ENCODE data around the gene VWF.

VWF gene

DNA sequence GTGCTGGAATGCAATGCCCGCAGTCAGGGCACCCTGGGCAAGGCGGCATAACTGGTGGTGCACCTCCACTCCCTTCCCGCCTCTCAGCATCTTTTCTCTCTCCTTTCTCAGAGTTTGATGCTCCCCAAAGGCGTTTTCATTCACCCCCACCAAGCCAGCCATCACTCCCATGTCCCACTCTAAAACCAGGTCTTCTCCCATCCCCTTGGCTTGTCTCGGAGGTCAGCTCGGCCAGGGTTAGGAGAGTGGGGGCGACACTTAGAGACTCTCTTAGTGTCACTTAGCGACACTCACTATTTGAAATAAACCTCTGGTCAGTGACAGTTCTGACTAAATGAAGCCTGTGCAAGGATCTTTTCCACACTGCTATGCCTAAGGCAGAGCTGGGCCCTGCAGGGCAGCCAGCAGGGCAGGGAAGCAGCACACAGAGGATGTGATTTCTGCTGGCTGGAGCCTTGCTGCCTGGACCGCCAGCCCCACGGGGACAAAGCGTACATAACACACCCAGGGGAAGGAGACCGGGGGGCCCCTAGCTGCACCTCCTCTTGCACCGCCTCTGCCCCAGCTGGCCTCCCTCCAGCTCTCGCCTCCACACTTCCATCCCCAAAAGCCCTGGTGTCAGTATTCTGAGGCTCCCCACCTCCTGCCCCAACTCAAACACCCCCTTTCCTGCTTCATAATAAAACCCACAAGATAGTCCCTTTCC lies 64.5 kb downstream of the VWF start:
- no peak for DNase-seq (ENCODE audit: low read depth, low spot score)

DNA sequence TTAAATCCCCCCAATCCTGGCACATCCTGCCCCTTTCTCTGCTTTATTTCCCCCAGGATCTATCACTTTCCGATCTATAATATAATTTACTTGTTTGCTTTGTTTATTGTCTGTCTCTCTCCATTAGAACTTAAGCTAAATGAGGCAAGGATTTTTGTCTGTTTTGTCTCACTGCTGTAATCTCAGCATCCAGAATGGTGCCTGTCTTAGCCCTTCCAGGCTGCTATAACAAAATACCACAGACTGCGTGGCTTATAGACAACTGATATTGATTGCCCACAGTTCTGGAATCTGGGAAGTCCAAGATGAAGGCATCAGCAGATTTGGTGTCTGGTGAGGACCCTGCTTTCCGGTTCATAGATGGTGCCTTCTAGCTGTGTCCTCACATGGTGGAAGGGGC lies 65.2 kb downstream of the VWF start:
- DNase-seq (ENCODE audit: low read depth, low spot score), result no peak

DNA sequence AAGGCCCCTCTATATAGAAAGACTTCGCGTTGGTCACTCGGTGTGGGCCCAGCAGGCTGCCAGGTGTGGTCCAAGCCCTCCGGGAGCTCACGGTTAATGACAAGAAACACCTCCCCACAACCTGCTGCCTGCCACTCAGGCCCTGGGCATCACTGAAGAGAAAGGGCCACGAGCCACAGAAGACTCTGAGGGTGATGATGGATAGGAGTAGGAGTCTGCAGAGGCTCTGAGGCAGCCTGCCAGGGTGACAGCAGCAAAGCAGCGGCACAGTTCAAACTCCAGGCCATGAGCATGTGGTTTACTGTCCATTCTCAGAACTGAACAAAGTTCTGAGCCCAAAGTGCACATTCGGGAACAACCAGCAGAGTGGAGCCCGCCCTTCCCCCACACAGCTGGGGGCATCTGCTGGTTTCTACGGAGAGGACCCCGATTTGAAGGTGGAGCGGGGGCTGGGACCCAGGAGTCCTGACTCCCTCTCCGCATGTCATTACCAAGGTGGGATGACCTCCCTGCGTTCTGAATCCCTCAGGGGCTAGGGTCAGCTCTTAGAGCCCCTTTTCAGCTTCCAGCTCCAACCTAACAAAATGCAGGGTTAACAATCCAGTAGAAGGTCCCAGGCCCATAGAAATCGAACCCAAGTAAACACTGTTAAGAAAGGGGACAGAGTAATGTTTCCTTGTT lies 65.8 kb downstream of the VWF start:
- DNase-seq (ENCODE audit: low read depth, low spot score), result no peak

DNA sequence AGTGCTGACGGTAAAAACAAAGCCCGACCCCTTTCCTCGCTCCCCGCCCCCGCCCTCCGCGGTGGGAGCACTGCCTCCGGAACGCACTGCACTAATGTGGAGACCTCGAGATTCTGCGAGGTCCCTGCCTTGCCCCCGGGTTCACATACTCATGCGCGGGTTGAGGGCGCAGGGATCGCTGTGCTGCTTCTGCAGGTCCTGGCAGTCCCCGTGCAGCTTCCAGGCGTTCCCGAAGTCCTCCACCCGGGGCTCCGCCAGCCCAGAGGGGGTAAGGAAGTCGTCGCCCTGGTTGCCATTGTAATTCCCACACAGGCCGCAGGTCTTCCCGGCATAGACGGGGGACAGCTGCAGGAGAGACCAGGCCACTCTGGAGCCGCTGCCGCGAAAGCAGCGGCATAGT lies 66.8 kb downstream of the VWF start:
- DNase-seq (ENCODE audit: low read depth, low spot score), result no peak

DNA sequence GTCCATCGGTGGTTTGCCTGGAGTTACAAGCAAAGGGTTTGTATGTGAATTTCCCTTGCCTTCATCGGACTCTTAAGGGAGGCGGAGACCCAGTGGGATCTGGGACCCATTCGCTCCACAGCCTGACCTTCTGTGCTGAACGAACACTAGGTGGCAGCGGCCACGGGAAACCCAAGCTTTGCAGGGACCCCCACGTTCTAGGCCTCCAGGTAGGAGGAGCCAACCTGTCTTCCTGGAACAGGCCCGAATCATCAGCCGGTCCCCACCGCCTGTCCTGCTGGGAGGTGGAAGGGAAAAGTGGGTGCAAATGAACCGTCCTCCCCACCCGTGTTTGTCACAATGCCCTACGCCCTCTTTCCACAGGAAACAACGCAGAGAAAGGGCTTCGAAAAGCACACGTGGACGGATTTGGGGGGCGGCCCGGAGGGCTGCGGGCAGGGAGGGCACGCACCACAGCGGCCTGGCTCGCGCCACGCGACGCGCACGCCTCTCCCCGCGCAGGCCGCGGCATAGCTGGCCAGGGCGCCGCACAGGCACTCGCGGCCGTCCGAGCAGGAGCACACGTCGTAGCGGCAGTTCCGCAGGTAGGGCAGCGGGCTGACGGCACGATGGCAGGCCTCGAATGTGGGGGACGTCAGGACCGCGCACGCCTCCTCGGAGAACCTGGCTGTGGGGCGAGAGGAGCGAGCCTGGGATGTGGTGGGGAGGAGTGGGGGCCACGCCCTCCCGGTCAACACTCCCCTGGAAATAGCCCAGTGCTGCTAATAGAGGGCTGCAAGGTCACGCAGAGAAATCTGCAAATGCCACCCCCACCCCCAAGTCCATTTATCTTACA lies 67.8 kb downstream of the VWF start:
- no peak for DNase-seq (ENCODE audit: low read depth, low spot score)

DNA sequence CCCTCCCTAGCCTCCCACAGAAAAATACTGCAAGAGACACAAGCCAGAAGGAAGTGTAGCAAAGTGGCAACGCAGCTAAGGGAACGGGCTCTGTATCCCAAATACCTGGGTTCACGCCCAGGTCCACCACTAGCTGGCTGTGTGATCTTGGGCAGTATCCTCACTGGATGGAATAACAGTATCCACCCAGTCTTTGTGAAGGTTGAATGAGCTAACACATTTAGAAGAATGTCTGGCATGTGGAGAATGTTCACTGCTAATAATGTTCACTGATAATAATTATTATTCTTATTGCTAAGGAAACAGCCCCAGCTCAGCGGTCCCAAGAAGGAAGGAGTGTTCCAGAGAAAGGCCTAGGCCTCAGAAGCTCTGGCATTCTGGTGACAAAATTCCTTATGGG lies 70.9 kb downstream of the VWF start:
- no peak for DNase-seq (ENCODE audit: low read depth, low spot score)

DNA sequence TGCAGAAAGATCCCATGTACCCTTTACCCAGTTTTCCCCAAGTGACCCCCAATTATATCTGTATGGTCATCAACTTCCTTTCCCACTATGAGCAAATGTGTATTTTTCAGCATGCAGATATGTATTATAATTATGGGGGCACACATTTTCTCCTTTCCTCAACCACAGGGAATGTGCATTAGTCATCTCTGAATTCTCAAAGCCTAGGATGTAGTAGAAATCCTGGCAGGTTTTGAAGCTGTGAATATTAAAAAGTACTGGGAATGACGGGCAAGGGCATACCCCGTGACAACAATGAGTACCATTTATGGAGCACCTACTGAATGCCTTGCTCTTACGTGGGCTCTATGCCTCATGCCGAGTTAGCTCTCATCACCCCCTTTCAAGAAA lies 71.5 kb downstream of the VWF start:
- DNase-seq (ENCODE audit: low read depth, low spot score), result no peak

DNA sequence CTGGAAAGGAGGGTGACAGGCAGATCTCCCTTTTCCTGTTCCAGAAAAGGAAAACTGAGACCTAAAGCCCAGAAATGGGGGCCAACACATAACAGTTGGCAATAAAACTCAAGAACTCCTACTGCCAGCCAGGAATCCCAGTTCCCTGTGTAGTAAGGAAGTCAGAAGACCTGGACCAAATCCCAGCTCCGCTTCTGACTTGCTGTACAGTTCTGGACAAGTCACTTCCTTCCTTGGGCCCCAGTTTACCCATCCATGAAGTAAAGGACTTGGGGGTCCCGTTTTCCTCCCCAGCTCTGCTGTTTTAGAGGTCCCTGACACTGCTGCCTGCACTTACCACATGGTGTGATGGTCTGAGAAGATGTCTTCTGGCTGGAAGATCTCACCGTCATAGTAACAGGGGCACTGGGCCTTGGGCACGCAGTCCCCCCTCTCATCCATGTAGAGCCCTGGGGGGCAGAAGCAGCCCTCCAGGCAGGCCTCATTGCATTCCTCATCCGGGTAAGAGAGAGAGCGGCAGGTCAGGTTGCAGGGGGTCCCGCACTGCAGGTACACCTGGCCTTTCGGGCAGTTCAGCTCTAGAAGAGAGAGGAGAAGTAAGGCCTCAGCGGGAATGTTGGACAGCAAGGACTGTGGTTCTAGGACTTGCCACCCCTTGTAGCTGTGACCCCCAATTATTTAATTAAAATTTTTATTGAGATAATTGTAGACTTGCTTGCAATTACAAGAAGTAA lies 72.1 kb downstream of the VWF start:
- no peak for DNase-seq (ENCODE audit: low read depth, low spot score)

DNA sequence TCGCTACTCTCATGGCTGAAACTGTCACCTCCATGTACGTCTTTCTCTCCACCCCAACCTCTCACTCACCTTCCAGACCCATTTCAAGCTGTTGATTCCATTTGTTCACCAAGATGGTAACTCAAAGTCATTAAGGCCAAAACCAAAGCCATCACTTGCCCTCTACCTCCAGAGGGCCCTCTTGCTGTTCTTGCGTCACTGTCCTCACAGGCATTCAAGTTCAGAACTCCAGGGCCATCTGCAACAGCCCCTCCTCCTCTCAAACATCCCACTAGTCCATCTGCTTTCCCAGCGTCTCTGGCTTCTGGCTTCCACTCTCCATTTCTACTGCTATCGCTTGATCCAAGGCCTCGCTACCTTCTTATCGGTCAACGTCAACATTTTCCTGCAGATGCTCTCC lies 74.5 kb downstream of the VWF start:
- DNase-seq (ENCODE audit: low read depth, low spot score), result no peak

DNA sequence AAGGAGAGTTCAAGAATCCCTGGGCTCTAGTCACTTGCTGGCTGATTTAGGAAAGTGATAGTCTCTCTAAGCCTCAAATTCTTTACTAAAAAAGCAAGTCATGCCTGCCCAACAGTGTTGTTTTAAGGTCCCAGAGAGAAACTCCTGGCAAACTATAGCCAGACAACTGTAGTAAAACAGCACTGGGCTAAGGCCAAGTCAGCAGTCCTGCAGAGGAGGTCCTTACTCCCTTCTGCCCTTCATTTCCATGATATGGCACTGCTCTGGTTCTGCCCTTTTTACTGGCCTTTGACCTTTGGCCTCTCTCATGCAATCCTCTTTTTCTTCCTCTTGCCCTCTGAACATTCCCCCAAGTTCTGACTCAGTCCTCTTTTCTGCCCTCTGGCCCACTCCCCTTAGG lies 74.9 kb downstream of the VWF start:
- DNase-seq (ENCODE audit: low read depth, low spot score), result no peak

DNA sequence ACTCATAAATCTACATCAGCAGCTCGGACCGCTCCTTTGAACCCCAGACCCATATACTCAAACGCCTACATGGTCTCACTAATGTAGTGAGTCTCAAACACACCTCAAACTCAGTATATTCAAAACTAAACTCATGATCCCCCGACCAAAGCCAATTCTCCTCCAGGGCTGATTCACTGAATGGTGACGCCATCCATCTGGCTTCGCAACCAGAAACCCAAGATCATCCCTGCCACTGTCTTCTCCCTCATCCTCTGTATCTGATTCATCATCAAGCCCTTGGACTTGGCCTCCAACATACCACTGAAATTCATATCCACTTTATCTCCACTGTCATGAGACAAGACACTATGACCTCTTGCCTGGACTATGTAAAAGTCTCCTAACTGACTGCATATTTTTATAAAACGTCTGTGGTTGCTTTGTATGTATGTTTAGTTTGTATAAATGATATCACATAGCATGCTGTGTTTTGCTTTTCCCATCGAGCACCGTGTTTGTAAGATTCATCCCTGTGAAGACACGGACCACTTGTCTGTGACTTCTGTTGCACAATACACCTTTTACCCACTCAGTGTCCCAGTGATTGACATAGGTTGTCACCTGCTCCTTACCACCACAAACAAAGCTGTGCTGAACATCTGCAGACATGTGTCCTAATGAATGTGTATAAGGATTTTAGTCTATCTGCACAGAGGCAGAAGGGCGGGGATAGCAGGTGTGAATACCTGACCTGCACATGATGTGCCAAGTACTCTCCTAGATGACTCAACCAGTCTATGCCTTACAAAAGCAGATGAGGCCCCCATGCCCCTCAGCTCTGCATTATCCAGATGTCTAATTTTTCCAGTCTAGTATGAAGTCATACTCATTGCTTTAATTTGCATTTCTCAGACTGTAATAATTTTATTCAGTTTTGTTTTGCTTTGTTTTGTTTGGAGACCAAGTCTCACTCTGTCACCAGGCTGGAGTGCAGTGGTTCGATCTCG lies 76.9 kb downstream of the VWF start:
- DNase-seq (ENCODE audit: low read depth, low spot score), result no peak

DNA sequence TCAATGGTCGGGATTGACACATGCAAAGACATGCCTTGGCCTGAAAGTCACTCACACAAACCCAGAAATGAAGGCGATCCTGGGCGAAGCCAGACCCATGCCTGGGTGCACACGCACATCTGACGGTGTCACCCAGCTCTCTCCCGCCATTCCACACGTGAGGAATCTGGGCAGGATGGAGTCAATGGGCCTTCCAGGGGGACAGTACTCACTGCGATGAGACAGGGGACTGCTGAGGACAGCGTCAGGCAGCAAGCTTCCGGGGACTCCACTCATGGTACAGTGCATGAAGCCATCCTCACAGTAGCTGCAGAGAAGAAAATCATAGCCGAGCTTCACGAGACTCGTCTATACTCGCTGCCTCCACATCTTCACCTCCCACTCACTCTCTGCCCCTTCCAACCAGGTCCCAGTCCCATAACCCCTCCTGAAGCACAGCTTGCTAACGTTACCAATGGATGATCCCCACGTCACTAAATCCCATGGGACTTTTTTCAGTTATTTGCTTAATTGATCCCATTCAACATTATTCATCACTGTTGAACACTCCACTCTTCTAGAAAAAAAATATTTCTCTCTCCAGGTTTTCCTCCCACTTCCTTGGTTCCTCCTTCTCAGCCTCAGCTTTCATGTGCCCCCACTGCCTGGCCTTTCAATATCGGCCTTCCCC lies 77.8 kb downstream of the VWF start:
- DNase-seq (ENCODE audit: low read depth, low spot score), result no peak

DNA sequence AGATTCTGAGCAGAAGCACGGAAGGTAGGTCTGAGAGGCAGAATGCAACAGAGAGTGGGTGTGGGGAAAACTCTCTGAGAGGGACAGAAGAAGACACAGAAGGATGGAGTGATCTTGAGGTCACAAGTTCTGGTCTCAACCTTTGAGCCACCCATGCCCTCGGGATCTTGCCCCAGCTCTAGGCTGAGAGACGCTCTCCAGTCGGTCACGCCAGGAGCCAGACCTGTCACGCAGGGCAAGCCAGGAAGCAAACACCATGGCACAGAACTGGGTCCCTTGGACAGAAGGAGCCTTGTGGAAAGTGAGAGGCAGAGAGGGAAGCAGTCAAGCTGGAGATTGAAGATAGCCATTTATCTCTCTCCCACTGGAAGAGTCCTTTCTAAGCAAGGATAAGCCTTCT lies 79.0 kb downstream of the VWF start:
- no peak for DNase-seq (ENCODE audit: low read depth, low spot score)

DNA sequence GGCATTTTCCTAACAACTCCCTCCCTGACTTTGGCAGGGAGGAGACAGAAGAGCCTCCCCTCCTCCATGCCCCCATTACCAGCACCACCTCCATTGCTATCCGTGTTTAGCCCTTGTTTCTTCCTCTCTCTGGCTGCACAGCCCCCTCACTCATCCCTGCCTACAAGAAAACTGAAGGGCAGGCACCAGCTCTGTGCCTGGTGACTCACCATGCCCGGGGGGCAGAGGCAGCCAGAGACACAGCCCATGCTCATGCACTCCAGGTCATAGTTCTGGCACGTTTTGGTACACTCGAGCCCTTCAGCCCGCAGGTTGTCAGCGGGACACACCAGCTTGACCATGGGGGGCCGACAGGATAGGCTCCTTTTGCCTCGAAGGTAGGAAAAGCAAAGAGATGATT lies 80.4 kb downstream of the VWF start:
- DNase-seq (ENCODE audit: low read depth, low spot score), result no peak

DNA sequence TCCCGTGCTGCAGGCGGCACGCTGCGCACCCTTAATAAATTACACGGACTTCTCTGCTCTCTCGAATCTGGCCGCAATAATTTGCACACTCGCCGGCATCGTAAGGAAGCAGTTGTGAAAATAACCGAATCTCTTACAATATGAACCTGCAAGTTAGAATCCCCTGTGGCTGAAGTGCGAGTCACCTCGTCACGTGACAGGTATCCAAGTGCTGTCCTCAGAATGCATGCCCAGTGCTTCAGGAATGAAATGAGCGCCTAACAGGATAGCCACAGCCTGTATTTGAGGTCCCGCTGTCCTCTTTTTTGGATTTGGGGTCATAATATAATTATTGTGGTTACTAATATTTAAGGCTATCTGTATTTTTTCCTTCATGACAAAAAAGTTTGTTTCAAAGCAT lies 82.0 kb downstream of the VWF start:
- DNase-seq (ENCODE audit: low read depth, low spot score), result no peak

DNA sequence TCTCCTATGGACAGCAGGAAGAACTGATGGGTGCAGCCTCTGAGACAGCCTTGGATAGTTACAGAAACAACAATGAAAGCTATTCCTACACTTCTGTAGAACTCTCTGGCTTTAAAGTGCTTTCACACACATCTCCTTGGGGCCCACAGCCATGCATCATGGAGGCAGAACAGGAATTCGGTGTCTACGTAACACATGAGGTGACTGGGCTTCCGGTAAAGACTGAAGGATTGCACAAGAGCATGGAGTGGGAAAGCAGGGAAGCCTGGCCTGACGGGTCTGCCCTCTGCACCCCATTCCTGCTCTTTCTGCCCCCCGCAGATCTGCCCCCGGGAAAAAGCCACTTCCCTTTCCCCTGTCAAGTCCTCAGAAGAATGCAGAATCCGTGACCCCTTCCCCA lies 82.6 kb downstream of the VWF start:
- no peak for DNase-seq (ENCODE audit: low read depth, low spot score)

DNA sequence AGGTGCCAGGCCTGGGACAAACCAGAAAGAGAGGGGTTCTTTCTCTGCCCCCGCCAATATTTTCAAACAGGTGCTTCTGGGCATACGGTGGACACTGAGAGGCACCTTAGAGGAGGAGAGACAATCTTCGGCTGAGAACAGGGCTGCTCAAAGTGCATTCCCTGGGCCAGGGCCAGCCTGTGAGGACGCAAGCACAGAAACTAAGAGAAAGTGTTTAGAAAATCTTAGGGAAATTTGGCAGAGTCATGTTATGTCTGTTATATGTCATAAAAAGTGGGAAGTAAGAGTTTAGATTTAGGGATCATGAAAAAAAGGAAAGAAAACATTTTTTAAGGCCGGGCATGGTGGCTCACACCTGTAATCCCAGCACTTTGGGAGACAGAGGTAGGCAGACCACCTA lies 83.7 kb downstream of the VWF start:
- DNase-seq (ENCODE audit: low read depth, low spot score), result no peak

DNA sequence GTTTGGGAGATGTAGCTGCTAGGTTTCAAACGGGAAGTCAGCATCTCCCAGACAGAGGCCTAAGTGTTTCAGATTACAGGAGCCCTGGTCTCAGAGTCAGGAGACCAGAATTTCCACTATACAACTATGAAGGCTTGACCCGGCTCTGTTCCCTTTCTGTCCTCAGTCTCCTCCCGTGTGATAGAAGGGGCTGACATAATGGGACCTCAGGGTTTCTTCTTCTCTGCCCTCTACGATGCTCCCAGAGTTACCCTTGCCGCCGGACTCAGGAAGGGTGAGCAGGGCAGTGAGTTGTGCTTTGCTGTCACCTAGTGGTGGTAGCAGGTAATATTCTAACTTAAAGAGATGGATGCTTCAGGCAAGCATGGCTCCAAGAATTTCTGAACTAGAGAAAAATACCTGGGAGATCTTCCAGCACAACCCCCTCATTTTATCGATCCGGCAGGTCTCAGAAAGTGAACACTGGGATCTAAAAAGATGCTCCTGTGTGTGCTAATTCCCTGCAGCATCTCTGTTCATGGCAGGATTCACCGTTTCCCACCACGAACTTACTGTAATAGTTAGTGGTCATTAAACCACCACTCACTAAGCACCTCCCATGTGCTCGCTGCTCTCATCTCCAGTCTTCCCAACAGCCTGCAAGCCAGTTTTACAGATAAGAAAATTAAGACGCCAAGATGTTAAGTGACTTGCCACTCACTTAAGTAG lies 84.4 kb downstream of the VWF start:
- peak; percentile 44 for DNase-seq (ENCODE audit: low read depth, low spot score)

DNA sequence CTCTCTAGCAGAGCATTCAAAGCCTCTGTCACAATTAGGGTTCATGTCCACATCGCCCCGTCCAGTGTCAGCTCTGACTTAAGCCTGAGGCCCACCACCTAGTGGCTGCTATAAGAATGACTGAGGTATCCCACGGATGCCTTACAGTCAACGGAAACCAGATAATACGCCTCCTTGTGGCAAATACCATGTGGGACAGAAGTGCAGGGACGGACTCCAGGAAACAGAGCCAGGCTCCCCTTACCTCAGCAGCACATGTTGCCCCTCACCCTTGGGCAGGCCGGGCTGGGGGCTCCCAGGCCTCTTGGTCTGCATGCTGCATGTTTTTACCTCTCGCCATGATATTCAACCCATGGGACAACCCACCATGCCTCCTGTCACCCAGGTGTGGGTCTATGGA lies 86.3 kb downstream of the VWF start:
- DNase-seq (ENCODE audit: low read depth, low spot score), result peak; percentile 36

DNA sequence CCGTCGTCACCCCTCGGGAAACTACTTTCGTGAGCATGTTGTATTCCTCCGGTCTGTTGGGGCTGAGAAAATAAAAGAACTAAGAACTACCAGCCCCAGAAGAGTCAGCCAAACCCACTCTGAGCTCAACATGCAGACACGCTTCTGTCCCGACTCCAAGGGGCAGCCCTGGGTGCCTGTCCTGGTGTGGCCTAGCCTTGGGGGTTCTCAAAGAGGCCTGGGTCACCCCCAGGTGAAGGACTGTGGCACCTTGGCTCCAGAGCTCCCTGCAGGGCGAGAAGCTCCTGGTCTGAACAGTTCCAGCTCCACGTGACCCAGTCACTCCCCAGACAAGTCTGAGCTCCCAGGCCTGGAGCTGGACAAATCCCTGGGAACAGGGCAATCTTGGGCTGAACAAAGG lies 87.0 kb downstream of the VWF start:
- DNase-seq (ENCODE audit: low read depth, low spot score), result no peak

All from smooth muscle cell of the brain vasculature (primary cell).